Fibroblast of pulmonary artery (primary cell): ENCODE results near the gene ETFRF1.

Experiments
- DNase-seq: peaks from one replicate; pipeline ENCODE4 v3.0.0-alpha.2; 2010; ENCODE audit warnings: low read depth
- H3K4me3 ChIP-seq: replicated peaks from 2 replicates; pipeline ENCODE4 v1.5.1; 2011; ENCODE audit warnings: low read depth, mild to moderate bottlenecking, control low read depth, low read length, moderate library complexity
- TF ChIP-seq, protein P1 (sequence below): IDR thresholded peaks from 2 replicates; pipeline ENCODE4 v1.5.1; 2011; ENCODE audit warnings: mild to moderate bottlenecking, control low read depth, low read length, inconsistent platforms; ENCODE audit errors: missing control alignments

ETFRF1 gene, protein sequence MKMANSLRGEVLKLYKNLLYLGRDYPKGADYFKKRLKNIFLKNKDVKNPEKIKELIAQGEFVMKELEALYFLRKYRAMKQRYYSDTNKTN

DNA sequence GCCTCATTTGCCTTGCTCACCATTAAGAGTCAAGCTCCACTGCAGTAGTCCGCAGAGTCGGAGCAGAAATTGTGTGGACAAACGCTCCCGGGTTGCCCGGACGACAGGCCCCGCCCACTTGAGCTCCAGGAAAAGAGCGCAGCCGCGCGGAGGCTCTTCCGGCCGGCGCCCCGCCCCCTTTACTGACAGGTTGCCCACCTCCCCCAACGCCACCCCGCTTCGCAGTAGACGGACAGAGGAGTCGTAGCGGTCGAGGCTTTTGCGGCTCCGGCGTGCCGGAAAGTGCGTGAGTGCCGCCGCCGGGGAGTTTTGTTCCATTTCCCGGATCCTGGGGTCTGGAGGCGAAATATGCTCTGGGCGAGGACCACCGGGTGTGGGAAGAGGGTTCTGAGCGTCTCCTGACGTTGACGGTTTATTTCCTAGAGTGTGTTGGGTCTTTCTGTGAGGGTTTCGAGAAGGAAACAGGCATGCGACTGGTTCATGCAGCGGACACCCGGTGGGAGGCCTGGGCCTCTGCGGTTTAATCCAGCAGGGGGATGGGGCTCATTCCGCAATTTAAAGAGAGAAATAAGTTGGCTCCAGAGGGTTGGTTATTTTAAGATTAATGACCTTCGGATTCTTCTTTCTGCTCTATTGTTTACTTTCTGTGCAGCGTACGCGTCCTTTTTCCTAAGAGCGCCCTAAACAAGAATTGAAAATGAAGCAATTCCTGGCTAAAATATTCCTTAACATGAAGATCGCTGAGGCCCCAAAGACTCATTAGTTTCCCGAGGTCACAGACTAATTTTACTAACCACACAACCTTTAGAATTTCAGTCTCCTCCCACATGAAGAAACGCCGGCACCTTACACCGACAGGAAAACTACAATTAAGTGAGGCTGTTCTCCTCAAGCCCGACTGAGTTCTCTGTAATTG is at the start of gene ETFRF1, which contains the start of gene DNAI7:
Gene ETFRF1 (plus strand): TSS at position 182 of the 916 bp plus-strand sequence. CDS start 8,720 bp downstream, outside the sequence.
Gene DNAI7 (minus strand): TSS at position 105 of the 916 bp plus-strand sequence. CDS start 82 bp downstream, at position 23.
- H3K4me3 ChIP-seq: peak within 1 kb of the TSS; percentile 90
- DNase-seq: peak; percentile 96
- TF ChIP-seq, protein P1, sequence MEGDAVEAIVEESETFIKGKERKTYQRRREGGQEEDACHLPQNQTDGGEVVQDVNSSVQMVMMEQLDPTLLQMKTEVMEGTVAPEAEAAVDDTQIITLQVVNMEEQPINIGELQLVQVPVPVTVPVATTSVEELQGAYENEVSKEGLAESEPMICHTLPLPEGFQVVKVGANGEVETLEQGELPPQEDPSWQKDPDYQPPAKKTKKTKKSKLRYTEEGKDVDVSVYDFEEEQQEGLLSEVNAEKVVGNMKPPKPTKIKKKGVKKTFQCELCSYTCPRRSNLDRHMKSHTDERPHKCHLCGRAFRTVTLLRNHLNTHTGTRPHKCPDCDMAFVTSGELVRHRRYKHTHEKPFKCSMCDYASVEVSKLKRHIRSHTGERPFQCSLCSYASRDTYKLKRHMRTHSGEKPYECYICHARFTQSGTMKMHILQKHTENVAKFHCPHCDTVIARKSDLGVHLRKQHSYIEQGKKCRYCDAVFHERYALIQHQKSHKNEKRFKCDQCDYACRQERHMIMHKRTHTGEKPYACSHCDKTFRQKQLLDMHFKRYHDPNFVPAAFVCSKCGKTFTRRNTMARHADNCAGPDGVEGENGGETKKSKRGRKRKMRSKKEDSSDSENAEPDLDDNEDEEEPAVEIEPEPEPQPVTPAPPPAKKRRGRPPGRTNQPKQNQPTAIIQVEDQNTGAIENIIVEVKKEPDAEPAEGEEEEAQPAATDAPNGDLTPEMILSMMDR: no peak

DNA sequence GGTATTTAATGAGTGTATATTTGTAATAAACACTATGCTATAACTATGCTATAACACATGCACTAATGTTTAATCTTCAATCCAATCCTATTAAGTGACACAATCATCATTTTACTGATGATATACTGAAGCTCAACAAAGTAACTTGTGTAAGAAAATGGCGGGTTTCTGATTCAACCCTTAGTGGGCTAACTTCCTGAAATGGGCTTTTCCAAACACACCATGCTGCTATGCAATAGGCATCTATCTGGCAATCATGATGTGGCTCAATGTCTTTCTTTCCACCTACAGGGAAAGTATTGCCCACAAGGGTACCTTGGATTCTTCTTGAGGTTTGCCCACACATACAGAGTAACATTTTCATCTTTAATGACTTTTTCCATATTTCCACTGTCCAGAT is 48.4 kb upstream of the ETFRF1 start:
- no peak for DNase-seq
- TF ChIP-seq, protein P1: no peak
- H3K4me3 ChIP-seq: no peak overlapping the region

DNA sequence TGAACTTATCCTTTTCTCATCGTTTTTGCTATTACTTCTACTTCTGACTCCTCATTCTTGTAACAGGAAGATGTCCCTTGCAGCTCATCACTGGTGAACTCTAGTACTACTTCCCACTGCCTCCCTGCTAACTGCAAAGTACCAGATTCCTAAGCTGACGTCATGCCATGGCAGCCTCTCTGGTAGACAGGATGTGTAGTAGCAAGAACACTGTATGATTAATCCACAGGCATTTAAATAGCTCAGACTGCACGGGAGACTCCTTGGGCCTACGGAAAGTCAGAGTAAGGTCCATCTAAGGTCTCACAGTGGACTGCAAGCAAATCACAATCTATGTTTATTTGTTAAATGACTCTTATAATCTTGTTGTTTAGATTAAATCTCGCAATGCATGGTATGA is 43.6 kb upstream of the ETFRF1 start:
- TF ChIP-seq, protein P1: no peak
- DNase-seq: peak; percentile 96
- H3K4me3 ChIP-seq: no peak overlapping the region

DNA sequence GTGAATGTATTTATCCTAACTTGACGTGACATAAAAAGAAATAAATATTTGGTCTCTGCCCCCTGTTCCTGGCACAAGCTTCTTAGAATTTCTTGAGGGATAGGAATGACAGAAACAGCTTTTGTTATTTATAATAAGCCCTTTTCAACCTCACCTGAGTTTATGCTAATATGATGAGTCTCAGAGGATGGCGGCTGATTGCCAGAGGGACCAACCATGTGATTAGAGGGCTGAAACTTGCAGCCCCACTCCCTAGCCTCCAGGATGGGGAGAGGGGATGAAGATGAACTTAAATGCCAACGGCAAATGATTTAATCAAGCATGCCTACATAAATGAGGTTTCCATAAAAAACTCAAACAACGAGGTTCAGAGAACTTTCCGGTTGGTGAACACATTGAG is 43.0 kb upstream of the ETFRF1 start:
- no peak for DNase-seq
- TF ChIP-seq, protein P1: no peak
- H3K4me3 ChIP-seq: no peak overlapping the region

DNA sequence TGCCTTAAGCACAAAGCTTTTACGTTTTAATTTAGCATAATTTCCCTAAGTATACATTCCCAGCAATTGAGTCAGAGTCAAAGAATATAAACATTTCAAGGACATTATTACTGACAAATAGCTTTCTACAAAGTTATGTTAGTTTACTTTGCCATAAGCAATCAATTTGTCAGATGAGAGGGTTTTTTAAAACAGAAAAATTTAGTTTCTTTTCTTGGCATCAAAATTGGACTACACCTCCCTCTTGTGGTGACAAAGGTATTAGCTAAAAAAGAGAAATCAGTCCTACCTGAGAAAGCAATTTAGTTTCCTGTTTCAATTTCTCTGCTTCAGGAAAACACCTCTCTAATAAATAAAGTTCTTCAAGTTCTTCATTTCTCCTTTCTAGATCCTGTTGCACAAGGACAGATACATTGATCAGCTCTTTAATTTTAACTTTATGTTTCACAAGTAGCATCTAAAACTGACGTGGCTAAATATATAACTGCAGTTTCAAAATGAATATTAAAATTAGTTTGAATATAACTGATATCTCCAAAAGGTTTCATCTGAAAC is 39.9 kb upstream of the ETFRF1 start:
- H3K4me3 ChIP-seq: no peak overlapping the region
- DNase-seq: peak; percentile 53
- TF ChIP-seq, protein P1: peak; percentile 78

DNA sequence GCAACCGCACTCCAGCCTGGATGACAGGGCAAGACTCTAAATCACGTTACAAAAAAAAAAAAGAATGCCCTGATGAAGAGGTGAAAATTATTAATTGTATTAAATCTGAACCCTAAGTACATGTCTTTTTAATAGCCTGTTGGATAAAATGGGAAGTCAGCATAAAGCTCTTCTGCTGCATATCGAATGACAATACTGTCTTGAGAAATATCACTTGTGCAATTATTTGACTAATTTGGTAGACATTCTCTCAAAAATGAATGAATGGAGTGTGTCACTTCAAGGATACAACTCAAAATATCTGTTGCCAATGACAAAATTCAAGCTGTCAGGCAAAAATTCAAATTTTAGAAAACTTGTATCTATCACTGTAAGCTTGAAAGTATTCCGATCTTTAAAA is 39.0 kb upstream of the ETFRF1 start:
- DNase-seq: no peak
- TF ChIP-seq, protein P1: no peak
- no peak overlapping the region for H3K4me3 ChIP-seq
